ENCODE measurements around the gene TUFT1.

The TUFT1 gene

GRCh38 chr1:151508833-151509232, 31.3 kb upstream of the TUFT1 start:
- TF ChIP-seq, protein P1, sequence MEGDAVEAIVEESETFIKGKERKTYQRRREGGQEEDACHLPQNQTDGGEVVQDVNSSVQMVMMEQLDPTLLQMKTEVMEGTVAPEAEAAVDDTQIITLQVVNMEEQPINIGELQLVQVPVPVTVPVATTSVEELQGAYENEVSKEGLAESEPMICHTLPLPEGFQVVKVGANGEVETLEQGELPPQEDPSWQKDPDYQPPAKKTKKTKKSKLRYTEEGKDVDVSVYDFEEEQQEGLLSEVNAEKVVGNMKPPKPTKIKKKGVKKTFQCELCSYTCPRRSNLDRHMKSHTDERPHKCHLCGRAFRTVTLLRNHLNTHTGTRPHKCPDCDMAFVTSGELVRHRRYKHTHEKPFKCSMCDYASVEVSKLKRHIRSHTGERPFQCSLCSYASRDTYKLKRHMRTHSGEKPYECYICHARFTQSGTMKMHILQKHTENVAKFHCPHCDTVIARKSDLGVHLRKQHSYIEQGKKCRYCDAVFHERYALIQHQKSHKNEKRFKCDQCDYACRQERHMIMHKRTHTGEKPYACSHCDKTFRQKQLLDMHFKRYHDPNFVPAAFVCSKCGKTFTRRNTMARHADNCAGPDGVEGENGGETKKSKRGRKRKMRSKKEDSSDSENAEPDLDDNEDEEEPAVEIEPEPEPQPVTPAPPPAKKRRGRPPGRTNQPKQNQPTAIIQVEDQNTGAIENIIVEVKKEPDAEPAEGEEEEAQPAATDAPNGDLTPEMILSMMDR (conservative IDR thresholded peaks at IDR 0.05; ENCODE audit: low read length), result no peak
- no peak overlapping the region for H3K4me3 ChIP-seq (ENCODE audit: low read length)
- no peak for DNase-seq (ENCODE audit: low read depth)

- DNase-seq (ENCODE audit: low read depth), result no peak
- TF ChIP-seq, protein P1 (conservative IDR thresholded peaks at IDR 0.05; ENCODE audit: low read length), result no peak
- no peak overlapping the region for H3K4me3 ChIP-seq (ENCODE audit: low read length)
Observed at GRCh38 chr1:151509350-151510019, 30.6 kb upstream of the TUFT1 start.

GRCh38 chr1:151510020-151510405, 30.1 kb upstream of the TUFT1 start:
- H3K4me3 ChIP-seq (ENCODE audit: low read length), result no peak overlapping the region
- no peak for DNase-seq (ENCODE audit: low read depth)
- TF ChIP-seq, protein P1 (conservative IDR thresholded peaks at IDR 0.05; ENCODE audit: low read length), result no peak

DNA sequence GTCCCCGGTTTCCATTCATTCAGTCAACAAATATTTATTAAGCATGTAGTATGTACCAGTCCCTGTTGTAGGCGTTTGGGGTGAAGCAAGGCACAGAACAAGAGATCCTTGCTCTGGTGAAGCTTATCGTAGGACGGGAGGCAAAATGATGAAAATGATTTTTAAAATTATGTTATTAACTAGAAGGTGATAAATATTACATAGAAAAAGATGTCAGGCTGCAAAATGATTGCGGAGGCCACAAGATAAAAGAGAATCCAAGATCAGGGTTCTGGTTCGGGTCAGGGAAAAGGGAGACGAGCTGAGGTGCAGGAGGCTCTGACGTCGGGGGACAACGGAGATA, 29.5 kb upstream of the TUFT1 start:
- 0 out of 2 replicates have a peak overlapping the region, but pooled peaks have one; percentile 22 for H3K4me3 ChIP-seq (ENCODE audit: low read length)
- TF ChIP-seq, protein P1 (conservative IDR thresholded peaks at IDR 0.05; ENCODE audit: low read length), result no peak
- DNase-seq (ENCODE audit: low read depth), result no peak

- DNase-seq (ENCODE audit: low read depth), result peak; percentile 15
- TF ChIP-seq, protein P1 (conservative IDR thresholded peaks at IDR 0.05; ENCODE audit: low read length), result no peak
- peak within 1 kb of the TSS; percentile 43 for H3K4me3 ChIP-seq (ENCODE audit: low read length)
Observed at GRCh38 chr1:151510957-151511635, 29.0 kb upstream of the TUFT1 start, which contains the start of gene CGN. Gene CGN, plus strand, starts transcription at chr1:151511387. Its CDS starts 7,133 bp downstream, at chr1:151518520.

DNA sequence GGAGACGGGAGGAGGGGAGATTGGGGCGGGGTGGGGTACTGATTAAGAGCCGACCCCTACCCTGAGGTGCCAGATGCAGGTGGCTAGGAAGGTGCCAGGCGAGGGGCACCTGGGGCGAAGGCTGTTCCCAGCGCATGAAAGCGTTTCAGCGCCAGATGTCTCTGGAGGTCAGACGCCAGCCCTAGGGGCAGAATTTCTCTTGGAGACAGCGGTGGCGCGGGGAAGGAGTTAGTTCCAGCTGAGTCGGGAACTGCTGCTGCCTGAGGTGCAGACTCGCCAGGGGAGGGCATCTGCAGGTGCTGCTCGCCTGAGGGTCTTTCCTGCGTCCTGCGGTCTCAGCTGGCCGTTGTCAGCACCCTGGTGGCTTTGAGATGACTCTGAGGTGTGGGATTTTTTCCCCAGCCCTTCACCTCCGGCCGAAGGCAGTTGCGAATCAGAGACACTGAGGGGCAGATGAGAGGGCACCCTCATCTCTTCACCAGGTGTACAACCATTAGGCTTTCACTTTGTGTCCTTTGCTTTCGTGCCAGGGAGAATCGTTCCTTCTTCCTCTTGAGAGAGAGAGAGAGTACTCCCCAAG, 28.4 kb upstream of the TUFT1 start:
- H3K4me3 ChIP-seq (ENCODE audit: low read length), result peak overlapping the region; percentile 43
- no peak for DNase-seq (ENCODE audit: low read depth)
- TF ChIP-seq, protein P1 (conservative IDR thresholded peaks at IDR 0.05; ENCODE audit: low read length), result peak; percentile 14

Data from AG10803 (cell line).